Smooth muscle cell (in vitro differentiated cells): Measurements from ENCODE around the gene TRIM13. TPM values are rescaled to one million over a fixed set of nuclear protein-coding genes. Genes with fewer than 3 reads are reported as not detected.

Experiments
- DNase-seq: peaks from one replicate; lab custom pipeline; 2025; ENCODE audit not compliant: unreplicated experiment; lab: John Stamatoyannopoulos, UW
- H2AFZ ChIP-seq: fragments of 200-600 bp; sonication (generic); 2 replicates; pipeline ENCODE4 v1.6.0; 2016; ENCODE audit warnings: antibody characterized with exemption, low read depth, mild to moderate bottlenecking
- H3F3A ChIP-seq: fragments of 200-600 bp; sonication (generic); 2 replicates; pipeline ENCODE4 v1.6.0; 2017; ENCODE audit warnings: antibody characterized with exemption, low read depth
- H3K27ac ChIP-seq: fragments of 200-600 bp; sonication (generic); 2 replicates; pipeline ENCODE4 v1.5.1; 2016; ENCODE audit warnings: low read depth, mild to moderate bottlenecking
- H3K27me3 ChIP-seq: fragments of 200-600 bp; sonication (generic); 2 replicates; pipeline ENCODE4 v1.6.1; 2016; ENCODE audit warnings: low read depth, mild to moderate bottlenecking
- H3K36me3 ChIP-seq: fragments of 200-600 bp; sonication (generic); 2 replicates; pipeline ENCODE4 v1.5.1; 2016; ENCODE audit warnings: low read depth
- H3K4me1 ChIP-seq: fragments of 200-600 bp; sonication (generic); 2 replicates; pipeline ENCODE4 v1.5.1; 2016; ENCODE audit warnings: low read depth
- H3K4me2 ChIP-seq: fragments of 200-600 bp; sonication (generic); 2 replicates; pipeline ENCODE4 v1.6.0; 2016; ENCODE audit warnings: mild to moderate bottlenecking
- H3K4me3 ChIP-seq: fragments of 200-600 bp; sonication (generic); 2 replicates; pipeline ENCODE4 v1.5.1; 2016; ENCODE audit warnings: mild to moderate bottlenecking
- H3K79me2 ChIP-seq: fragments of 200-600 bp; sonication (generic); 2 replicates; pipeline ENCODE4 v1.6.0; 2016; ENCODE audit warnings: low read depth, mild to moderate bottlenecking
- H3K9ac ChIP-seq: fragments of 200-600 bp; sonication (generic); 2 replicates; pipeline ENCODE4 v1.6.0; 2016; ENCODE audit warnings: low read depth
- H3K9me3 ChIP-seq: fragments of 200-600 bp; sonication (generic); replicated peaks from 2 replicates; pipeline ENCODE4 v1.5.1; 2016; ENCODE audit warnings: low read depth
- H4K20me1 ChIP-seq: fragments of 200-600 bp; sonication (generic); 2 replicates; pipeline ENCODE4 v1.6.0; 2016; ENCODE audit warnings: low read depth
- CTCF ChIP-seq: fragments of 200-600 bp; sonication (generic); IDR thresholded peaks from 2 replicates; pipeline ENCODE4 v1.5.1; 2017; ENCODE audit warnings: borderline replicate concordance, mild to moderate bottlenecking, antibody characterized with exemption; ENCODE audit not compliant: insufficient read depth, poor library complexity, severe bottlenecking
- WGBS: methylation state at CpG from one replicate; pipeline ENCODE4 v1.1.7; 2016; ENCODE audit warnings: low lambda C conversion rate; 5-methylcytosine and 5-hydroxymethylcytosine counted together
- polyA plus RNA-seq: library from polyadenylated mRNA; unstranded; fragments of >200 nt; fragmentation: Nextera tagmentation; extraction: Ambion mirVana; gene quantifications from 2 replicates; pipeline ENCODE4 v1.2.1, GENCODE V29; 2016
- total RNA-seq: library from RNA; depleted of rRNA; stranded (reverse); fragments of >200 nt; gene quantifications from 2 replicates; pipeline ENCODE4 v1.2.3, GENCODE V29; 2014

The TRIM13 gene
- total and polyA plus RNA-seq, 2 experiments from 2014 or later = 18.4 to 19.6 TPM

GRCh38 chr13:49998714-49999624 is 2.1 kb downstream of the TRIM13 start:
- TF ChIP-seq CTCF = no peak
- Histone ChIP-seq H3K9ac (peak overlapping the region; percentile 88), H3K79me2 (peaks cover 59% of the 10 kb centered on the region), H3K4me3 (peak overlapping the region; percentile 77), H4K20me1 (peaks cover 37% of the 10 kb centered on the region), H3K4me2 (peak overlapping the region; percentile 93), H3K4me1 (peaks cover 26% of the 10 kb centered on the region), H3K36me3 (peaks cover 7% of the 10 kb centered on the region), H3K27ac (no peak overlapping the region), H2AFZ (no peak overlapping the region), H3K9me3 (no peaks in the 10 kb centered on the region), H3F3A (peaks cover 3% of the 10 kb centered on the region), H3K27me3 (no peaks in the 10 kb centered on the region)
- WGBS = 68% methylated on average over 22 of the region's 22 CpGs
- DNase-seq = no peak

GRCh38 chr13:50001287-50001686 is 4.4 kb downstream of the TRIM13 start:
- no peak overlapping the region for H3K4me2 ChIP-seq

GRCh38 chr13:50006426-50007135 is 9.7 kb downstream of the TRIM13 start:
- peaks cover 63% of the 10 kb centered on the region for H3K79me2 ChIP-seq
- no peak overlapping the region for H3K9ac ChIP-seq
- DNase-seq = no peak
- H3K36me3 ChIP-seq = peaks cover 19% of the 10 kb centered on the region
- no peaks in the 10 kb centered on the region for H3K4me1 ChIP-seq
- no peak for TF ChIP-seq CTCF
- no peak overlapping the region for H2AFZ ChIP-seq
- H3K4me3 ChIP-seq = no peak overlapping the region
- no peak overlapping the region for H3K27ac ChIP-seq
- no peaks in the 10 kb centered on the region for H3K9me3 ChIP-seq
- no peaks in the 10 kb centered on the region for H3F3A ChIP-seq
- WGBS = 97% methylated on average over 7 of the region's 7 CpGs
- peaks cover 64% of the 10 kb centered on the region for H4K20me1 ChIP-seq
- H3K4me2 ChIP-seq = no peak overlapping the region
- no peaks in the 10 kb centered on the region for H3K27me3 ChIP-seq

More at GRCh38 chr13:50001287-50001686, 4.4 kb downstream of the TRIM13 start:
- Histone ChIP-seq H3K36me3 (peaks cover 9% of the 10 kb centered on the region), H3K27me3 (no peaks in the 10 kb centered on the region), H2AFZ (no peak overlapping the region), H3K4me3 (no peak overlapping the region), H3K9me3 (no peaks in the 10 kb centered on the region), H3K27ac (no peak overlapping the region), H4K20me1 (peaks cover 45% of the 10 kb centered on the region), H3K4me1 (peaks cover 20% of the 10 kb centered on the region), H3K9ac (no peak overlapping the region), H3K79me2 (peaks cover 81% of the 10 kb centered on the region), H3F3A (peaks cover 3% of the 10 kb centered on the region)
- TF ChIP-seq CTCF = no peak
- 91% methylated on average over 1 of the region's 1 CpG for WGBS
- DNase-seq = no peak
